Activated T-cell treated with anti-CD3 and anti-CD28 coated beads, Interleukin-2, amount 50 U/mL, for 48 hours (primary cell): Measurements from ENCODE around the gene MAPK8IP1.

ENCODE experiments used
- DNase-seq, 2 experiments: peaks; one replicate each; pipeline ENCODE4 v3.0.0-alpha.2; 2020

The MAPK8IP1 gene

GRCh38 chr11:45909594-45910475 is 24.4 kb downstream of the MAPK8IP1 start:
- DNase-seq: no peak

GRCh38 chr11:45910623-45911022 is 25.2 kb downstream of the MAPK8IP1 start:
- no peak for DNase-seq

- DNase-seq: no peak
Observed at GRCh38 chr11:45913514-45913913, 28.1 kb downstream of the MAPK8IP1 start.

DNA sequence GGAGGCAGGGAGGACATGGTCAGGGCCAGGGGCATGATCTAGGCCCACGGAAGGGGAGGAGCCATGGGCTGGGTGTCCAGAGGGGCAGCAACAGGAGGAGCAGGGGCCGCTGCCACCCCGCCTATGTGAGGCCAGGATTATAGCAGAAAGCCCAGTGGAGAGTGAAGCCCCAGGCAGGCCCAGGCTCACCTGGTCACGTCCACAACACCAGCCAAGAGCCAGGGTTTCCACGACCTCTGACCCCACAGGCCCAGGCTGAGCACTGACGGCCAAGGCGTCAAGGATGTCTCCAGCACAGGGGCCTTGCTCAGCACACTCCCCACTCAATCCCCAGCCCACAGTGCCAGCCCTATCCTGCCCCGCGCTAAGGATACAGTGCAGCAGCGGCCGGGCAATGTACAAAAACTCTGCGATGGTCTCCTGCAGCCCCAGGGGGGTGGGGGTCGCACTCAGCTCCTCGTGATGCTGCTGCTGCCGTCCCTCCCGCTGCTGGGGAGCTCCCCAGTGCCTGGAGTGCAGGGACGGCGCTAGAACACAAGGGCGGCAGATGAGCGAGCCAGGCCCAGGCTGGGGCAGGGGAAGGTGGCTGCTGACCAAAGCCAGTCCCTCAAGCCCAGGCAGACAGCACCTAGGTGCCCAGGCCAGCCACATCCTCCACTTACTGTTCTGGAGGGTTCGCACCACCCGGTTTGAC is 28.6 kb downstream of the MAPK8IP1 start:
- DNase-seq: no peak

DNA sequence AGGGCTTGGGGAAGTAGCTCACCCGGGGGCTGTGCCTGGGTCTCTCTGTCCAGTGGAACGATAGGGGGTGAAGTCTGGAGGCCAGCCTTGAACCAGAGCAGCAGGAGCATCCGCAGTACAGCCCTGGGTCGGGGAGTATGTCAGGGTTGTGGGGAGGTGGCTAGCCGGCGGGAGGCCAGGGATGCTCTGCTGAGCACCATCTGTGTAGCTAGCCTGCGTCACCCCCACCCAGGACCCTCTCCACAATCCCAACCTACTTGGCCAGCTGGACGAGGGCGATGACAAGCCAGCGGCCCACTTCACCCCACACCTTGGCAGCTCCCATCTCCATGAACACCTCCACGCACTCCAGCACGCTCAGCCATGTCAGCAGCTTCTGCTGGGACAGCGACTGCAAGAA is 30.0 kb downstream of the MAPK8IP1 start:
- DNase-seq: no peak

GRCh38 chr11:45917286-45917622 is 31.8 kb downstream of the MAPK8IP1 start:
- DNase-seq: no peak

DNA sequence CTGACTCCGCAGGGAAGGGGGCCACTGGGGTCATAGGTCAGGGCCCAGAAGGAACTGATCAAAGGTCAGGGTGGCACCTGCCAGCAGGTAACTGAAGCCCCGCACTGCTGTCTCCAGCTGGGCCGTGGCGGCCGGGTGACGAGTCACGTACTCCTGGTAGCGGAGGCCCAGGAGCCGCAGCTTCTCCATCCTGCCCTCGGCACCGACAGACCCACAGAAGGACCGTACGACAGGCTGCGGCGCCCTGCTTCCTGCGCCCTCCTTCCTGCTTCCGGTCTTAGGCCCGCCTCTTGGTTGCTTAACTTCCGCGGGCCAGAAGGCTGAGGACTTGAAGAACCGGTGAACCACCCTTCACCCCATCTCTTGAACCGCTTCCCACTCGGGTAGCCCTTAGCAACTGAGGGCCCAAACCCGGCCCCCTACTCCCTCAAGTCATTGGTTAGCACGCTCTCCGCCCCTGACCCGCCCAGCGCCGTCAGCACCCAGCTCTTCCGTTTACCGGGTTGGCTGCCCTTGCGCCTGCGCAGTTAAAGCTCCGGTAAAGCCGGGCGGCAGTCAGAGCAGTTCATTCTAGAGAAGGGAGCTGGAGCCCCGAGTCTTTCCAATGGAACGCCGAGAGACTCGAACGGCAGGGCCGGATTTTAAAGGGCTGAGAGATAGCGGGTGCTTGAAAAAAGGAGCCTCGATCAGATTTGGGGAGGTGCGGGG is 32.3 kb downstream of the MAPK8IP1 start, which contains the start of gene PEX16:
Gene PEX16, minus strand, starts transcription at position 255 of the 708 bp plus-strand sequence. Its CDS starts 66 bp downstream, at position 189.
- peak; percentile 93 for DNase-seq

DNA sequence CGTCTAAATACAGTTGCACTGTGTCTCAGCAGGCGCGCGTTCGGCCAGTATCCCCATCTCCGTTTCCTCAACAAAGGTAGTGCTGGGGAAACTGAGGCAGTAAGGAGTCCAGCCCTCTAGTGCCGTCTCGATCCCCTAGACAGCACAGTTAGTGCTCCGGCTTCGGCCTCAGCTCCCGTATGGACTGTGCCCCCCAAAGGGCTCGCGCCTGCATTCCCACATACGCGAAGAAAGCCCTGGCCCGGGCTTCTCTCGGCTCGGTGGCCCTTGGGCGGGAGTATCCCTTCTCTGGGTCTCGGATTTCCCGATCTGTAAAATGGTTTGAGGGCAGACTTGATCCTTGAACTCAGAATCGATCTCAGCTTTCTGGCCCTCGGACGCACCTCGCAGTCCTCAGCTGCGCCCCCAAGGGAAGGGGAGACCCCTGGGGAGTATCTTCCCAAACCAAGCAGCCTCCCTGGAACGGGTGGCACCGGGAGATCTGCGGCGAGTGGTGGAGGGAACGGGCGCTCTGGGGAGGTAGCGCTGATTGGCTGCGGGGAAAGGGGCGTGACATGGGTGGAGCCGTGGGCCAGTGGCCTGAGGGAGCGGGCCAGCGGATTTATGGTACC is 33.0 kb downstream of the MAPK8IP1 start:
- peak; percentile 79 to 82 for DNase-seq

- DNase-seq: no peak
Observed at GRCh38 chr11:45918962-45919675, 33.7 kb downstream of the MAPK8IP1 start.

GRCh38 chr11:45919806-45920530 is 34.5 kb downstream of the MAPK8IP1 start:
- DNase-seq: no peak

DNA sequence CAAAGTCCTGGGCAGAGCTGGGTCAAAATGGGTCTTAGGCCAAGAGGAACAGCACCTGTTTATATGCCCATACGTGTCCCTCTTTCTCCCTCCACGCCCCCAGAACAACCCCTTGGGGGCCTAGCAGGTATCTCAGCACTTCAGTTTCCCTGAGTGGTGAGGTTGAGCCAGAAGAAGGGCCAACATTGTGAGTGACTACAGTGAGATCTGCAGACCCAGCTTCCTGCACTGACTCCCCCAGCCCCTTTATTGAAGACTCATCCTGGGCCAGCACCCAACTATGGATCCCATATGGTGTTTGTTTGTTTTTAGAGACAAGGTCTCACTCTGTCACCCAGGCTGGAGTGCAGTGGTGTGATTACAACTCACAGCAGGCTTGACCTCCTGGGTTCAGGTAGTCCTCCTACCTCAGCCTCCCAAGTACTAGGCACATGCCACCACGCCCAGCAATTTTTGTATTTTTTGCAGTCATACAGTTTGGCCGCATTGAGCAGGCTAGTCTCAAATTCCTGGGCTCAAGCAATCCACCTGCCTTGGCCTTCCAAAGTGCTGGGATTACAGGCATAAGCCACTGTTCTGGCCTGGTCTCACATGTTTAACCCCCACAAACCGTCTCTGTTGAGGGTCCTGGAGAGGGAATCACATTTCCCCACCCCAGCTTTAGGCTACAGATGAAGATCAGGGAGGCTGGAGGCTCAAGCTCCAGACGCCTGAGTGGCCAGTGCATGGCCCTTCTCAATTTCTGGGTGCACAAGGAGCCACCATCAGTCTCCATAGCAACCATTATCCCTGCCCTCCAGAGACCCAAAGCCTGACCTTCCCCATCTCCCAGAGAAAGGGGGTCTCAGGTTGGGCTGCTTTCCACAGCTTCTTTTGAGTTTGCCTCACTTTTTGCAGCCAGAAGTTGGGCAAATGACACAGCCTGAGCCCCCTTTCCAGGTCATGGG is 35.4 kb downstream of the MAPK8IP1 start:
- DNase-seq: peak in 1 of 2 experiments; percentile 13

DNA sequence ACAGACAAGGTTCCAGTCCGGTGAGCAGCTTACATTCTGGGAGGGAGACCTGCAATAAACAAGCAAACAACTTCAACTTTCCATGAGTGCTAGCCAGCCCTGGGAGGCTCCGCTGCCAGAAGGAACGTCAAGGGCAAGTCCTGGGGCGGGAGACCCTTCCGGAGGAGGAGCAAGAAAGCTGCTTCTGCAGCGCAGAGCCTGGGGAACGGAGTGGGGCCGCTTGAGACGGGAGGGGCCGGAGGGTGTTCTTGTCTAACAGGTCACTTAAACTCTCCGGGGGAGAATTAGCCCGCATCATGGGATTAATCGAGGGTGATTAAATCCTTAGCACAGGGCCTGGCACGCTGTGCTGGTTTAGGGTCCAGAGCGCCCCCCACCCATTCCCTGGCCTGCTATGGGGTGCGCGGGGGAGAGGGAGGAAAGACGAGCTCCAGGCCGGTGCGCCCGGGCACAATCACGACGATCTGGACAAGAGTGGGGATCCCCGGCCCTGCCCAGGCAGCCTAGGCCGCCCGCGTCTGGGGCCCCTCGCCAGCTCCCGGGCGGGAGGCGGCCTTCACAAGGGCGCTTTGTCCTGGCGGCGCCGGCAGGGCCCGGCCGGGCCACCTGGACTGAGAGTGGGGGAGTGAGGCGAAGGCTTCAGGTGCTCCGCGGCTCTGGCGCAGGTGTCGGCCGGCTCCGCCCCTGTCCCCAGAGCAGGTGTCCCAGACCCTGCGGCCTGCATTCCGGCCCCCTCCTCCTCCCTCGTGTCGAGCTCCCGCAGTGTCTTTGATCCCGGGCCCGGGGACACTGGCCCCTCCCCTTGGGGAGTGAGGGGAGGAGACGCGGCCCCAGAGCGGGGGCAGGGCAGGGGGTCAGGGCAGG is 36.3 kb downstream of the MAPK8IP1 start:
- DNase-seq: peak in 1 of 2 experiments; percentile 28

- peak in 1 of 2 experiments; percentile 41 for DNase-seq
Observed at GRCh38 chr11:45922425-45923082, 37.1 kb downstream of the MAPK8IP1 start, which contains the start of gene LARGE2. Gene LARGE2, plus strand, starts transcription at chr11:45922656. Its CDS starts 227 bp downstream, at chr11:45922883.

DNA sequence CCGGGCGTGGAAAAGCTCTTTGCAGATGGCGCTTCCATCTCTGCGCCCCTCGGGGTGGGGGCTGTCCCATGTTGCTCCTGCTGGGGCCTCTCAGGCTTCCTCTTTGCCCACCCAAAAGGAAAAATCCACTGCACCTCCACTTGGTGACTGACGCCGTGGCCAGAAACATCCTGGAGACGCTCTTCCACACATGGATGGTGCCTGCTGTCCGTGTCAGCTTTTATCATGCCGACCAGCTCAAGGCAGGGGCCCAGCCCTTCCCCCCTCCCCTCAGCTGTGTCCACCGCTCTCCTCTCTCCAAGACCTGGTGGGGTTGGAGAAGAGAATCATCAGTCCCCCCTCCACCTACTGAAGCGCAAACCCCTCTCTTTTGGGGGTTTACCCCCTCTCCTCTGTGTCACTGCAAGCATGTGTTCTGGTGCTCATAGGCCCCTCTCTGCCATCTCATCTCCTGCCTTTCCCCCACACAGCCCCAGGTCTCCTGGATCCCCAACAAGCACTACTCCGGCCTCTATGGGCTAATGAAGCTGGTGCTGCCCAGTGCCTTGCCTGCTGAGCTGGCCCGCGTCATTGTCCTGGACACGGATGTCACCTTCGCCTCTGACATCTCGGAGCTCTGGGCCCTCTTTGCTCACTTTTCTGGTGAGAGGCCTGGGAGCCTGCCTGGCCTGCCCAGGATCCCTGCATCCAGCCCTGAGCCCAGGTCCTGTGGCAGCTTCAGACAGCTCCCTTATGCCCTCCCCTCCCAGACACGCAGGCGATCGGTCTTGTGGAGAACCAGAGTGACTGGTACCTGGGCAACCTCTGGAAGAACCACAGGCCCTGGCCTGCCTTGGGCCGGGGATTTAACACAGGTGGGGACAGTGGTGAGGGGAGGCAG is 38.8 kb downstream of the MAPK8IP1 start:
- no peak for DNase-seq

GRCh38 chr11:45924927-45925326 is 39.5 kb downstream of the MAPK8IP1 start:
- DNase-seq: no peak

DNA sequence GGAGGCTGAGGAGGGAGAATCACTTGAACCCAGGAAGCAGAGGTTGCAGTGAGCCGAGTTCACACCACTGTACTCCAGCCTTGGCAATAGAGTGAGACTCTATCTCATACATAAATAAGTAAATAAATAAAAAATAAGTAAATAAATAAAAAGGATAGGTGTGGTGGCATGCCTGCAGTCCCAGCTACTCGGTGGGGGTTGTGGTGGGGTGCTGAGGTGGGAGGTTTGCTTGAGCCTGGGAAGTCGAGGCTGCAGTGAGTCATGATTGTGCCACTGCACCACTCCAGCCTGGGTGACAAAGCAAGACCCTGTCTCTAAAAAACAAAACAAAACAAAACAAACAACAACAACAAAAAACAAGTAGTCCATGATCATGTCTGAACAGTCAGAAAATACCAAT is 40.1 kb downstream of the MAPK8IP1 start:
- DNase-seq: no peak

- no peak for DNase-seq
Observed at GRCh38 chr11:45926001-45926401, 40.5 kb downstream of the MAPK8IP1 start.
